ENCODE results near the gene ABCA1.

Gene ABCA1

DNA sequence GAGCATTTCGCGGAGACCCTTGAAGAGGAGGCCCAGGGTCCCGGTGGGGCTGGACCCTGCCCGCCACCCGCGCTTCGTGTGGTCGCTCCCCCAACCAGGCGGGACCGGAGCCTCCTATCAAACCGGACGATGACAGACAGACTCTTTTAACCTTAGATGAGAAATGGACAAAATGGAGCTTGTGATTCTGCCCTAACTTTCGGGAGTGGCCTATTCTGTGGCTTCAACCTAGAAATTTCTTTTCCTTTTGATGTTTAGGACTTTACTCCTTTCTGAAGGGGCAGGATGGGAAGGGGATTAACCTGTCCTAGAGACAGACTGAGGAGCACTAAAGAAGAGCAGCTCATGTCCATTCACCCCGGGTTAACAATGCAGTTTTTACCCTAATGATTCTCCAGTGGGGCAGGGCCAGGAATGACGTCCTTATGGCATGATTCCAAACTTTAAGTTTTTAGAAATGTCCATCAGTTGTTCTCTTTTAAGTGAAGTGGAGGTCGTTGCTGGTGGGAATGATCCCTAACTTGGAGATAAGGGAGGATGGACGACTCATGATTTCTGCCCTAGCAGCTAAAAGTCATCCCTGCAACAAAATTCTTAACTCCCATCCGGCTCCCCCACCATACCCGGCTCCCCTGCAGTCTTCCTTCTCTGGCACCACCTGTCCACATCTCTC is 179.5 kb downstream of the ABCA1 start:
- H3K36me3 ChIP-seq (ENCODE audit: insufficient read depth, low read length): peaks cover 16% of the 10 kb centered on the region; the same call in 1 of the 2 replicates
- no peak overlapping the region for H3K27ac ChIP-seq (ENCODE audit: low read depth, low read length)
- peaks cover 6% of the 10 kb centered on the region; the same call in 1 of the 2 replicates for H3K4me1 ChIP-seq (ENCODE audit: insufficient read depth, low read length)
- peak overlapping the region; percentile 61 for H3K9ac ChIP-seq (ENCODE audit: low read depth, low read length)
- 17% methylated on average over 19 of the region's 19 CpGs for WGBS
- 0 out of 2 replicates have a peak, but pooled peaks cover 3% of the 10 kb centered on the region for H3K27me3 ChIP-seq (ENCODE audit: insufficient read depth, low read length)
- no peaks in the 10 kb centered on the region for H3K9me3 ChIP-seq (ENCODE audit: insufficient read depth, low read depth, low read length)
- peak overlapping the region; percentile 92 for H3K4me3 ChIP-seq (ENCODE audit: low read length)

DNA sequence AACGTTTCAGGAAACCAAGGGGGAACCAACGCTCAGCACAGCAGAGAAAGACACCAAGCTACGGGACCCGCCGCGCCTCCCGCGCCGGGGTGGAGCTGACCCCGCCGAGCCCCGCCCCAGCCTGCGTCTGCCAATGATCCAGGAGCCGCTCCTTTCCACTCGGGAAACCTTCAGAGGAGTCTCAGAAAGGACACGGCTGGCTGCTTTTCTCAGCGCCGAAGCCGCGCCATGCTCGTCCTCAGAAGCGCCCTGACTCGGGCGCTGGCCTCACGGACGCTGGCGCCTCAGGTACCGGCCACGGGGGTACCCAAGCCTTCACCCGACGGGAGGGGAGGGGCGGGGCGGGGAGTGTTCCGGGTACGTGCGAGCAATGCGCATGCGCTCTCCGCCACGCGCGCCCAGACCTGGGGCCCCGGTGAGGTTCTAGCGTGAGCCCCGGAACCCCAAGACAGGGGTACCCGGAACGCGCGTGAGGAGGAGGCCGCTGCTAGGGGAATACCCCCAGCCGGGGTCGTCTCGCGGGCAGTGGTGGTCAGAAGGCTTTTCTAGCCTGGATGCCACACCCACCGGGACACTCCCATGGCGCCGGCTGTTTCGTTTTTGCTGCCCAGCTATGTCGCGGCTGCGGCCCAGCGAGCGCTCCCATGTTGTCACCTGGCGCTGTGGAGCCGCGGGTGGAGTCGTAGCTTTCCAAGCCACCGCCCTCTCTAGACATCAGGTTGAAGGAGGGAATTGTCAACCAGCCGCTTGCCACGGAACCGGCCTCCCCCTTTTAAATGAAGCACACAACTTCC is 180.2 kb downstream of the ABCA1 start, which contains the start of gene NIPSNAP3A:
Gene NIPSNAP3A (plus strand): TSS at position 119 of the 794 bp plus-strand sequence. CDS start 110 bp downstream, at position 229.
- Histone ChIP-seq H3K27me3 (ENCODE audit: insufficient read depth, low read length) (0 out of 2 replicates have a peak, but pooled peaks cover 3% of the 10 kb centered on the region), H3K4me1 (ENCODE audit: insufficient read depth, low read length) (peaks cover 6% of the 10 kb centered on the region; the same call in 1 of the 2 replicates), H3K4me3 (ENCODE audit: low read length) (peak within 1 kb of the TSS; percentile 92), H3K9me3 (ENCODE audit: insufficient read depth, low read depth, low read length) (no peaks in the 10 kb centered on the region), H3K27ac (ENCODE audit: low read depth, low read length) (no peak within 1 kb of the TSS), H3K36me3 (ENCODE audit: insufficient read depth, low read length) (peaks cover 11% of the 10 kb centered on the region; the same call in 1 of the 2 replicates), H3K9ac (ENCODE audit: low read depth, low read length) (peak within 1 kb of the TSS; percentile 61)
- under 1% methylated on average over 71 of the region's 71 CpGs for WGBS

DNA sequence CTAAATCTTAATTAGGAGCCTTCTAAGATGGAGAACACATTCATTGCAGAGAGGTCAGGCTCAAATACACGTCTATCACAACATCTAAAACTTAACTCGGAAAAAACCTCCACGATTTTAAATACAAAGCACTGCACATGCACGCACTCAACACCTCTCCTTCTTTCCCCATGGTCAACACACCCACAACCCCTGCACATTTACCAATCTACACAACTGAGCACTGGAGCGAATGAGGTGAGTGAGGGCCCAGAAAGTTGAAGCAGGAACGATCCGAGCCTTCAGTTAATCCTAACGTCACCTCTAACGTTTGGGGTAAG is 180.8 kb downstream of the ABCA1 start:
- H3K4me3 ChIP-seq (ENCODE audit: low read length): peak overlapping the region; percentile 92
- 2% methylated on average over 9 of the region's 9 CpGs for WGBS
- no peak overlapping the region for H3K27ac ChIP-seq (ENCODE audit: low read depth, low read length)
- H3K36me3 ChIP-seq (ENCODE audit: insufficient read depth, low read length): peaks cover 6% of the 10 kb centered on the region; the same call in 1 of the 2 replicates
- H3K4me1 ChIP-seq (ENCODE audit: insufficient read depth, low read length): peaks cover 6% of the 10 kb centered on the region; the same call in 1 of the 2 replicates
- H3K27me3 ChIP-seq (ENCODE audit: insufficient read depth, low read length): 0 out of 2 replicates have a peak, but pooled peaks cover 3% of the 10 kb centered on the region
- H3K9me3 ChIP-seq (ENCODE audit: insufficient read depth, low read depth, low read length): no peaks in the 10 kb centered on the region
- H3K9ac ChIP-seq (ENCODE audit: low read depth, low read length): peak overlapping the region; percentile 61

DNA sequence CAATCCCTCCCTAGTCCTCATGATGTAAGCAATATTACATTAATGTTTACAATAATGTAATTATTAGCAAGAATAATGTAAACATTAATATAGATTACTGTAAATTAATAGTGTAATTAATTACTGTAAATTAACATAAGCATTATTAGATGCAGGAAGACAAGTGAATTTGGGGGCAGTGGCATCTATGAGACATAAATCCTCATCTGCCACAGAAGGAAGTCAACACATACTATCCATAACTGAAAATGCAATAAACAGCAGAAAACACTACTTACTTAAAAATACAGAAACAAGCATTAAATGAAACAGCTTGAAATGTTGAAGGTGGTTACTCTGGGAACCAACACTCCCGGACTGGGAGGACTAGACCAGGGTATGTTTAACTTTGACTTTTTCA is 181.2 kb downstream of the ABCA1 start:
- Histone ChIP-seq H3K9ac (ENCODE audit: low read depth, low read length) (peak overlapping the region; percentile 61; the same call in 1 of the 2 replicates), H3K27me3 (ENCODE audit: insufficient read depth, low read length) (0 out of 2 replicates have a peak, but pooled peaks cover 3% of the 10 kb centered on the region), H3K36me3 (ENCODE audit: insufficient read depth, low read length) (0 out of 2 replicates have a peak, but pooled peaks cover 4% of the 10 kb centered on the region), H3K4me1 (ENCODE audit: insufficient read depth, low read length) (peaks cover 6% of the 10 kb centered on the region; the same call in 1 of the 2 replicates), H3K9me3 (ENCODE audit: insufficient read depth, low read depth, low read length) (no peaks in the 10 kb centered on the region), H3K27ac (ENCODE audit: low read depth, low read length) (no peak overlapping the region), H3K4me3 (ENCODE audit: low read length) (peak overlapping the region; percentile 92)
- 41% methylated on average over 1 of the region's 1 CpG for WGBS

DNA sequence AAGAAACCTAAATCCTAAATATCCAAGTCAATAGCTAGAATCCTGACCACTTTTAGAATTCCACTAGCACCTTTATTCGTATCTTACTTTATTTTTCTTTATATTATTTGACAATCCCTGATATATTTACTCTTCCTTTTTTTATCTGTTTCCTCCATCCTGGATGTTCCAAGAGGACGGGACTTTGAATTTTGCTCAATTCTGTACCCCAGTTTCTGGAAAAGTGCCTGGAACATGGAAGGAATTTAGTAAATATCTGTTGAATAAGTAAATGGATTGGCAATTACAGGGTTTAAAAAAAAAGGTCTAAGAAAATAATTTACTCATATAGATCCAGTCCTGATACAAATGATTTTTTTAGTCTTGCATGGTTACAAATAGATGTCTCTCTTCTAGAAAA is 181.7 kb downstream of the ABCA1 start:
- Histone ChIP-seq H3K9ac (ENCODE audit: low read depth, low read length) (no peak overlapping the region), H3K36me3 (ENCODE audit: insufficient read depth, low read length) (no peaks in the 10 kb centered on the region), H3K27me3 (ENCODE audit: insufficient read depth, low read length) (0 out of 2 replicates have a peak, but pooled peaks cover 3% of the 10 kb centered on the region), H3K9me3 (ENCODE audit: insufficient read depth, low read depth, low read length) (no peaks in the 10 kb centered on the region), H3K4me1 (ENCODE audit: insufficient read depth, low read length) (peaks cover 6% of the 10 kb centered on the region; the same call in 1 of the 2 replicates), H3K4me3 (ENCODE audit: low read length) (no peak overlapping the region), H3K27ac (ENCODE audit: low read depth, low read length) (no peak overlapping the region)
- WGBS: 95% methylated on average over 2 of the region's 2 CpGs

DNA sequence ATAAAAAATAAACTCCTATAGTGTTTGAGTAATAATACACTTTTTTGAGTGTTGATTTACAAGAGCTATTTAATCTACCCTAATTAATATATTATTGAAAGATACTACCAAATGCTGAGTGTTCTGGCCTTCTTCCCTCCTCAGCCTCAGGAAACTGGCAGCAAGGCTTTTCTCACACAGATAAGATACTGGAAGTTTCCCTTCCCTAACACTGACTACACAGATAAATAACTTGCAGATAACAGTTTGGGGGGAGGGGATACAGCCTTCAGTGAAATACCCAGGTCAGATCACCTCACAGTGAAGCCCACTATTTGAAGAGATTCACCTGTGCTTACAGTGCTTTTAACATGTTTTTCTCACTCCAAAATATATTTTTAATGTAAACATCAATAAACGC is 182.1 kb downstream of the ABCA1 start:
- H3K9me3 ChIP-seq (ENCODE audit: insufficient read depth, low read depth, low read length): no peaks in the 10 kb centered on the region
- no peak overlapping the region for H3K27ac ChIP-seq (ENCODE audit: low read depth, low read length)
- H3K9ac ChIP-seq (ENCODE audit: low read depth, low read length): no peak overlapping the region
- H3K4me3 ChIP-seq (ENCODE audit: low read length): no peak overlapping the region
- H3K4me1 ChIP-seq (ENCODE audit: insufficient read depth, low read length): peaks cover 6% of the 10 kb centered on the region; the same call in 1 of the 2 replicates
- no peaks in the 10 kb centered on the region for H3K36me3 ChIP-seq (ENCODE audit: insufficient read depth, low read length)
- no CpG with 5 or more reads among the region's 1 CpG for WGBS
- 0 out of 2 replicates have a peak, but pooled peaks cover 3% of the 10 kb centered on the region for H3K27me3 ChIP-seq (ENCODE audit: insufficient read depth, low read length)

DNA sequence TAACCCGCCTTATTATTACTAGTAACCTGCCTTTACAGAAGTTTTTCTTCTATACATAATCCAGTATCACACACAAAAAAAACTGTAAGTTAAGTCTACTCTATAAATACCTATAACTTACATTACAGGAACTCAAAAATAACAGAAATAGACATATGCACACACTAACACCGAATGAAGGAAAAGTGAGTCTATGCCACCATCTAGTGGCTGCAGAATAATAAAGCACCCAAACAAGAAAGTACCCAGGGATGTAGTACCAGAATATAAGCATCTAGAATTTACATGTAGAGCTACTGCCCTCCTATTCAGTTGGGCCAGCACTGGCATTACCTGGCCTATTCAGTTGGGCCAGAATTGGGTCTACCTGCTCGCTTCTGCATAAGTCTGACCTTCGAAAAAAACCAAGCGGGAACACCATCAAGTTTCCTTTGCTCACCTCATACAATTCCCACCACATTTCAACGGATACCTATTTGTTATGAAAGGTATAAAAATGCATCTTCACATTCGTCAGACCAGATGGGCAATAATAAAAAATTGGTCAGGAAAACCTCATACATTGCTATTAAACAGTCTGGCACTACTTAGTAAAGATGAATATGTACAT is 184.5 kb downstream of the ABCA1 start:
- H3K4me3 ChIP-seq (ENCODE audit: low read length): no peak overlapping the region
- H3K9me3 ChIP-seq (ENCODE audit: insufficient read depth, low read depth, low read length): no peaks in the 10 kb centered on the region
- H3K4me1 ChIP-seq (ENCODE audit: insufficient read depth, low read length): peaks cover 4% of the 10 kb centered on the region; the same call in 1 of the 2 replicates
- no peak overlapping the region for H3K9ac ChIP-seq (ENCODE audit: low read depth, low read length)
- H3K27me3 ChIP-seq (ENCODE audit: insufficient read depth, low read length): 0 out of 2 replicates have a peak, but pooled peaks cover under 1% of the 10 kb centered on the region
- no peak overlapping the region for H3K27ac ChIP-seq (ENCODE audit: low read depth, low read length)
- H3K36me3 ChIP-seq (ENCODE audit: insufficient read depth, low read length): no peaks in the 10 kb centered on the region
- WGBS: 41% methylated on average over 5 of the region's 7 CpGs

DNA sequence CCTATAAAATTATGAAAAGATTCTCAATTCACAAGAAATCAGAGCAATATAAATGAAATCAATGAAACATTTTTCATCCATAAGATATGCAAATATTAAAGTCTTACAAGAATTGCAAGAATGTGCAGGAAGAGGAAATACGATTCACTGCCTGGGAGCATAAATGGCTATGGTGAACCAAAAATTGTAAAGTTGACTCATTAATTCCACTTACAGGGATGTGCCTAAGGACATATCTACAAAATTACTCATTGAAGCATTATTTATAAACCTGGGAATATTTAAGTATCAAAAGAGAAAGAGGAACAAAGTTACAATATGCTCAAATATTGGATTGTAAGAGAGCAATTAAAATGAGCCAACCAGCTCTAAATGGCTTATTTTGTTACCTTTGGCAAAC is 187.3 kb downstream of the ABCA1 start:
- Histone ChIP-seq H3K27me3 (ENCODE audit: insufficient read depth, low read length) (no peaks in the 10 kb centered on the region), H3K9me3 (ENCODE audit: insufficient read depth, low read depth, low read length) (no peaks in the 10 kb centered on the region), H3K27ac (ENCODE audit: low read depth, low read length) (no peak overlapping the region), H3K4me3 (ENCODE audit: low read length) (no peak overlapping the region), H3K9ac (ENCODE audit: low read depth, low read length) (no peak overlapping the region), H3K36me3 (ENCODE audit: insufficient read depth, low read length) (no peaks in the 10 kb centered on the region), H3K4me1 (ENCODE audit: insufficient read depth, low read length) (peaks cover 6% of the 10 kb centered on the region; the same call in 1 of the 2 replicates)
- 86% methylated on average over 1 of the region's 1 CpG for WGBS

DNA sequence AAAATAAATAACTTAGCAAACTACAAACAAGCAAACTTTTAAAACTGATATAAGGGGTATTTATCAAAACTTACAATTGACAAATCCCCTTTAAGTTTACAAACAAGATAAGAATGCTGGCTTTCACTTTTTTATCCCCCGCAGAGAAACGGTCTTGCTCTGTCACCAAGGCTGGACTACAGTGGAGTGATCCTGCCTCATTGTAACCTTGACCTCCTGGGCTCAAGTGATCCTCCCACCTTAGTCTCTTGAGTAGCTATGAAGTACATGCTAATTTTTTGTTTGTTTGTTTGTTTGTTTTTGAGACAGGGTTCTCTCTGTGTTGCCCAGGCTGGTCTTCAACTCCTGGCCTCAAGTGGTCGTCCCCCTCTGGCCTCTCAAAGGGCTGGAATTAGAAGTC is 189.5 kb downstream of the ABCA1 start:
- no peaks in the 10 kb centered on the region for H3K27me3 ChIP-seq (ENCODE audit: insufficient read depth, low read length)
- no peaks in the 10 kb centered on the region for H3K9me3 ChIP-seq (ENCODE audit: insufficient read depth, low read depth, low read length)
- H3K36me3 ChIP-seq (ENCODE audit: insufficient read depth, low read length): no peaks in the 10 kb centered on the region
- no peak overlapping the region for H3K27ac ChIP-seq (ENCODE audit: low read depth, low read length)
- no peak overlapping the region for H3K9ac ChIP-seq (ENCODE audit: low read depth, low read length)
- no peak overlapping the region for H3K4me3 ChIP-seq (ENCODE audit: low read length)
- 56% methylated on average over 3 of the region's 3 CpGs for WGBS
- peaks cover 6% of the 10 kb centered on the region; the same call in 1 of the 2 replicates for H3K4me1 ChIP-seq (ENCODE audit: insufficient read depth, low read length)
